Measurements from ENCODE around the gene TXNDC5.
A peak's percentile ranks its signal among the peaks of the same experiment; 100 is the strongest.

The TXNDC5 gene

DNA sequence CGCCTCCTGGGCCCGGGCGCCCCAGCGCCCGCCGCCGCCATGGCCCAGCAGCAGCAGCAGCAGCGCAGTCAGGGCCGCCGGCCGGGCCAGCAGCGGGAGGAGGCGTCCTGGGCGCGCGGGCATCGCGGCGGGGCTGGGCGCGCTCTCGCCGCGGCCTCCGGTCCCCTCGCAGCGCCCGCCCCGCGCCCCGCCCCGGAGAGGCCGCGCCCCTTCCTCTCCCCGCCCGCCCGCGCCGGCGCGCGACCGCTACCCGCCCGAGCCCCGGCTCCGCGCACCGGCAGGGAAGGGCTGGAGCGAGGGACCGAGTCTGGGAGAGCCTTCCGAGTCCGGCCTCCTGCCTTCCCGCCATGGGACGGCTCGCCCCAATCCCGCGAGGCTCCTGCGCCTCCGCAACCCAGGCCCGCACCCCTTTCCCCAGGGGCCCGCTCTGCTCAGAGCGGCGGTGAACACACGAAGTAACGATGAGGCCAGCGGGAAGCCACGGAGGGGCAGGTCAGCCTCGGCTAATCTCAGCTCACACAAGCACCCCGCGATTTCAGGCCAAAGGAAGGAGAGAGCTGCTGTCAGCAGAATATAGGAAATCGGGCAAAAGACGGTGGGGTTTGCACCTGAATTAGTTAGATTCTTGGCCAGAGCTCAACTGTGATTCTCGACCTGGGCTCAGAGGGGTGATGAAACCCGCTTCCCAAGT lies at the start of gene TXNDC5:
Gene TXNDC5 (minus strand): TSS at position 135 of the 691 bp plus-strand sequence. CDS start 12 bp downstream, at position 123.
- peak; percentile 61 for DNase-seq

- DNase-seq, result no peak
Measured at GRCh38 chr6:7960141-7960540, 49.6 kb upstream of the TXNDC5 start.

- no peak for DNase-seq
Measured at GRCh38 chr6:7959453-7959852, 48.9 kb upstream of the TXNDC5 start.

GRCh38 chr6:7958464-7958863 lies 47.9 kb upstream of the TXNDC5 start:
- DNase-seq, result no peak

DNA sequence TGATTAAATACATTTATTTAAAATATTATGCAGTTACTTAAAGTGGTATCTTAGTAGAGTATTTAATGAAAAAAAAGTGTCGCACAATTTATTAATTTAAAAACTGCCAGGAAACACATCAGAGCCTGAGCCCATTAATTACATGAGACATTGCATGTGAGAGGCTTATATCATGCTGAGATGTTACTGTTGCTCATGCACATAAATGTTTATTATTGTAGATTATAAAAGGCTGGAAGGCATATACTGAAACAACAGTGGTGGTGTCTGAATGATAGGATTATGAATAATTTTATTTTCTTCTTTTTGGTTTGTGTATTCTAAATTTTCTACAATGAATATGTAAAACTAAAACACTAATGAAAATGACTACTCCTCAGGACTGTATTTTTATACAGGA lies 45.7 kb upstream of the TXNDC5 start:
- DNase-seq, result no peak

DNA sequence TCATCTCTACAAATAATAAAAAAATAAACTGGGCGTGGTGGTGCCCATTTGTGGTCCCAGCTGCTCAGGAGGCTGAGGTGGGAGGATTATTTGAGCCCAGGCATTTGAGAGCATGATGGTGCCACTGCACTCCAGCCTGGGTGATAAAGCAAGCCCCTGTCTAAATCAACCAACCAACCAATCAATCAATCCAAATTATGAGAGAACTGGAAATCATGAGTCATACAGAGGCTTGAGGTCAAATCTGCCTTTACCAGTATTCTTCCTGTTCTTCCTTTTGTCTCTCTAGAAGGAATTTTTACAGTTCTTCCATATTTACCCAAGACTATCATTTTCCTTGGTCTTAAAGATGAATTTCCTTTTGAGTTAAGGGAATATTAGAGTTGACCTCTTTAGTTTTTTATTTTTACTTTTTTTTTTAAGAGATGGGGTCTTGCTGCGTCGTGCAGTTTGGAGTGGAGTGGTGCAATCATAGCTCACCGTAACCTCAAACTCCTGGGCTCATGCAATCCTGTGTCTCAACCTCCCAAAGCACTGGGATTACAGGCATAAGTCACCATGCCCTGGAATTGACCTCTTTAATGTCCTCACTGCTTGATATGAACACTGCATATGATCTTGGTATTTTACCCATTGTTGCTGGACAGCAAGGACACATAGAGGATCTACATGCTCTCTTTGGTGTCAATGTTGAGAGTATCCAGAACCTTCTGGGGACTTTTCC lies 44.1 kb upstream of the TXNDC5 start:
- DNase-seq, result no peak

- no peak for DNase-seq
Measured at GRCh38 chr6:7953753-7954152, 43.2 kb upstream of the TXNDC5 start.

DNA sequence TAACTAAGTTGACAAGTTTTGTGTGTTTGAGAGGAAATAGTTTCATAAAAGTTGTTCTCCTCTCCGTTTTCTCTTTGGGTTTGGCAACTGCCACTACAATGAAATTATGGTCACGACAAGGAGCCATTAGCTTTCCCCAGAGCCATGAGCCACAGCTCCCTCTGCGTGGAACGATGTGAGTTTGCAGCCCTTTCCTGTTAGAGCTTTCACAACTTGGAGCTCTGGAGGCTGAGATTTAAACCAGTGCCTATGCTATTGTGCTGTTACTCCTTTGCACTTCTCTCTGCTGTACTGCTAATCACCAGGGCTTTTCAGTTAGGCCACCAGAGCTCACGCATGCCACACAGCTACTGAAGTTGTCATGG lies 29.3 kb upstream of the TXNDC5 start:
- no peak for DNase-seq

GRCh38 chr6:7939184-7939863 lies 28.7 kb upstream of the TXNDC5 start:
- DNase-seq, result no peak

- no peak for DNase-seq
Measured at GRCh38 chr6:7938562-7939183, 28.1 kb upstream of the TXNDC5 start.

- no peak for DNase-seq
Measured at GRCh38 chr6:7933794-7934193, 23.2 kb upstream of the TXNDC5 start.

DNA sequence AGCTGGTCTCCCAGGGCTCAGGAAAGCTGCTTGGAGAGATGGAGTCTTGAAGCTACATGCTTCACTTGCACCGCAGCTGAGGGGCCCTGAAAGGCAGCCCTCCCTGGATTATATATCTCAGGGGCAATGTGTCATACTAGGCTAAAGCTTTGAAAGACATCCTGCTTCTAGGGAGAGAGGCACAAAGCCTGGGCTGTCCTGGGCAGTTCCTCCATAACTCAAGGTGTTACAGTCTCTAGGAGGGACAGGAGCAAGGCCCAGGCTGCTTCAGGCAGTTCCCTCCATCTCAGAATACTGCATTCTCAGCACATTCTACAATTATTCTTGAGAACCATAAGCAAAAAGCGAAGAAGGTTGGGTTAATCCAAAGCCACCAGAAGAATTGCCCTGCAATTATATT lies 22.0 kb upstream of the TXNDC5 start:
- no peak for DNase-seq

DNA sequence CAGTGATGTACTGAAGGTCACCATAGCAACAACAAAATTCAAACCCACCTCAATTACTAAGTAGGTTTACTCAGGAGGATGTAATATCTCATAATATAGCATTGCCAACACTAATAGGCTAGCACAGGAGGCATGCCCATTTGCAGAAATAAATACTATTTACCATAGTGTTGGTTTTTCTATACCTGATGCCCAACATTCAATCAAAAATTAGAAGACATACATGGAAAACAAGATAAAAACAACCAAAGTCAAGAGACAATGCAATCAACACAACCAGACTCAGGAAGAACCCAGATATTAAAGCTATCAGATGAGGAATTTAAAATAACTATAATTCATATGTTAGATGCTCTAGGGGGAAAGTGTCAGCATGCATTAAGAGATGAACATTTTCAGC lies 14.3 kb upstream of the TXNDC5 start:
- no peak for DNase-seq

GRCh38 chr6:7922596-7922995 lies 12.0 kb upstream of the TXNDC5 start:
- no peak for DNase-seq

GRCh38 chr6:7921632-7922092 lies 11.1 kb upstream of the TXNDC5 start:
- no peak for DNase-seq

- no peak for DNase-seq
Measured at GRCh38 chr6:7921046-7921445, 10.5 kb upstream of the TXNDC5 start.

DNA sequence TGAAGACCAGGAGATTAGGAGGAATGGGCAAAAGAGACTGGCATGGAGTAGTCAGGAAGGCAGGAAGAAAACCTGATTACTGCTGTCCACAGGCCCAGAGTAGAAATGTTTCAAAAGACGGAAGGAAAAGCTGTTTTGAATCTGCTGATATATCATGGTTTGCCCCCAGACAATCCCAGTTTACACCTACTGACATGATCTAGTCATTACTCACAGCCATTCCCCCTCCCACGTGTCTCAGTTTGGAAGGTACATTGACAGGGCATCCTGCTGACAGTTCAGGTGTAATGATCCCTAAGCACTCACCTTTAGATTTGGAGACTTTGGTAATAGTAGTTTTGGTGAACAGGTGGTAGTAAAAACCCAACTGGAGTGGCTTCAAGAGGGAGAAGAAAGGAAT lies 9.8 kb upstream of the TXNDC5 start:
- DNase-seq, result no peak

GRCh38 chr6:7919871-7920270 lies 9.3 kb upstream of the TXNDC5 start:
- DNase-seq, result no peak

- no peak for DNase-seq
Measured at GRCh38 chr6:7918403-7918802, 7.8 kb upstream of the TXNDC5 start.

DNA sequence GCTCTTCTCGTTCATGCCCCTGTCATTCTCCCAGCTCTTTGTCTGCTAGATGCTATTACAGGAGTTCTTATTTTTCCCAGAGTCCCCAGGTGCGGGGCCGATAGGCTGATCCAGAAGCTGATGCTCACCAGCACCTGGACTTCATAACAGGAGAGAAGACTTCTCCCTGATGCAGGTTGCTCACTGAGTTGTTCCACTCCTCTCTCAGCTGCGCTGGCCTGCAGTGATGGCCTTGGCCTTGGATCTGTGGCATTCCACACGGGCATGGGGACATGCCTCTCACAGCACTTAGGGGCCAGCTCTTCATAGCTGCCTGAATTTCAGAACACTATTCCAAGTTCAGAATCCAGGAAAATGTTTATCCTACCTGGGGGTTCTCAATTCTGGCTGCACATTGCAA lies 7.1 kb upstream of the TXNDC5 start:
- DNase-seq, result no peak

DNA sequence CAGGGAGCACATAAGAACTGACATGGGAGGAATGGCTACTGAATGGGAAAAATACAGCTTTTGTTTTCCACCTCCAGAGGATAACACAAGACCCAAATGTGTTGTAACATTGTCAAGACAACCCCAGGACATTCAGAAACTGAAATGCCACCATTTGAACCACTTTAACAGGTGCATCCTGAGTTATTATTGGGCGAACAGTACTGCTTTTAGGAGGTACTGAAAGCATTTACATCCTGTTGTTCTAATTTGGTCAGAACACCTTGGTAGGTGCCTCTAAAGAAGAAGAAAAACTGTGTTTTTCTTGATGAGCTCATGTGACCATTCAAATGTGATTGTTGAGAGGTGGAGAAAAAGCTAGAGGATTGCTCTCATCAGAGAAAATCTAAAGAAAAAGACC lies 6.4 kb upstream of the TXNDC5 start:
- no peak for DNase-seq

DNA sequence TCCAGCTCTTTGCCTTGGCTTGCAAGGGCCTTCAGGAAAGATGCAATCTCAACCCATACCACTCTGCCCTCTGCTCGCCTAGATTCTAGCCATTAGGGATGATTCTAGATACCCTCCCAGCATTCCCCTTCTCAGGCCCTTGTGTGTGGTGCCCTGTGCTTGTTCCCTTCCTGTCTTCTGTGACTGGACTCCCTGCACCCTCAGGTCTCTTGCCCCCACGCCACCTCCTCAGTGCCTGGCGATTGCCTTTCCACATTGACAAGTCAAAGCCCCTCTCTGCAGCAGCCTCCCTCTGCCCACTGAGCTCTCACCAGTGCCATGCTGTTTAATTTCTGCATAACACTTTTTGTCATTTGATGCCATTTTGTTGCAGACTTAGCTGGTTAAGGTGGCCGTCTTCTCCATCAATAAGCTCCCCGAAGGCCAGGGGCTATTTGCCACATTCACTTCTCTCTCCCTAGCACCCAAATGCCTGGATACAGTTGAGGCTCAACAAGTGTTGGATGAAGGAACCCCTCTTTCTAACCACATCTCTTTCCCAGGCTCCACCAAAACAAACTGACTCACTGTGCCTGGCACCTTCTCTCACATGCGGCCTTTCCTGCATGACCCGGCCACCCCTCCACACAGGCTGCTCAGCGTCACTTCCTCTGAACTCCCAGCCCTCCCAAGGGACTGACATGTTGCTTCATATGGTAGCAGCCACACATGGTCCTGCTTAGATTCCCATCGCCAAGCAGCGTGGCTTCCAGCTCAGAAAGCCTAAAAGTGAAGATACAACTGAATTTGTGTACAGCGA lies 4.6 kb upstream of the TXNDC5 start:
- no peak for DNase-seq

GRCh38 chr6:7914311-7914710 lies 3.7 kb upstream of the TXNDC5 start:
- no peak for DNase-seq

All from activated CD4-positive, alpha-beta T cell treated with anti-CD3 and anti-CD28 coated beads, Interleukin-2, amount 50 U/mL, for 1 hour (primary cell).